Measurements from ENCODE around the gene CPA2.
"Not testable (repeated sequence)": the region's sequence is repeated elsewhere in the genome, so short reads cannot be mapped to it uniquely, and the experiment has no call there.

CPA2 gene

DNA sequence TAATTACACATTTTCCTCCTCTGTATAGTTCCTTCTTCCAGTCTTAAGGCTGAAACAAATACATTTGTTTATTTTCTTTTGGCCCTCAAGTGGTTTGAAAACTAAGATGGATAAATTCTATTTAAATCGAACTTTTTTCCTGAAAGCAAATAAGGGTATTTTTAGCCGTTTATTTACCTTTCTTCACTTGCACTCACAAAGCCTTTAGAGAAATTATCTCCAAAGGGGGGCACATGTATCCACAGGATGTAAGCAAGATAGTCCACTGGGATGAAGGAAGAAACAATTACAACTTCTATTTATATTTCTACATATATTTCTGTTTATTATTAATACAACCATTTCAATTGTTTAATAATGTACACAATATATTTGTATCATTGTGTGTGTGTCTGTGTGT, 36.5 kb downstream of the CPA2 start:
- intact Hi-C loops (cut with DNase I), result no loop called here
- no peak for DNase-seq

DNA sequence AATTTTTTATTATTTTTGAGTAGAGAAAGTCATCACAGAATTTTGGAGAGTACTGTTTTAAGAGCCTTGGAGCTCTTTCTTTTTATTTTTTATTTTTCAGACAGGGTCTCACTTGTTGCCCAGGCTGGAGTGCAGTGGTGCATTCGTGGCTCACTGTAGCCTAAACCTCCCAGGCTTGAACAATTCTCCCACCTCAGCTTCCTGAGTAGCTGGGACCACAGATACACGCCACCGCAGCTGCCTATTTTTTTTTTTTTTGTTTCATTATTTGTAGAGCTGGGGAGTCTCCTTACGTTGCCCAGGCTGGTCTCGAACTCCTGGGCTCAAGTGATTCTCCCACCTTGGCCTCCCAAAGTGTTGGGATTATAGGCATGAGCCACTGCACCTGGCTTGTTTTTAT, 36.9 kb downstream of the CPA2 start:
- intact Hi-C loops (cut with DNase I), result no loop called here
- DNase-seq, result no peak

DNA sequence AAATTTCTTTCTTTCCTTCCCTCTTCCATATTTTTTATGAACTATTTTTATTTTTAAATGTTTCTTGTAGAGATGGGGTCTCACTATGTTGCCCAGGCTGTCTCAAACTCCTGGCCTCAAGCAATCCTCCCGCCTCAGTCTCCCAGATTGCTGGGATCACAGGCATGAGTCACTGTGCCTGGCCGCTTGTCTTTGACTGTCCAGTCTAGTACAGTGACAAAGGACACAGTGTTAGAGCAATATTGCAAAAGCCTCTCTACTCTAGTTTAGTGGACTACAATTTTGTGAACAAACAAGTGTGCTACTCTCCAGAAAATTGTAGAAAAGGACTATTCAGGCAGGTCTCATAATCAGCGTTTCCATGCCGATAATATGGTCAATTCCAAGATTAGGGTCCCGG, 37.3 kb downstream of the CPA2 start:
- intact Hi-C loops (cut with DNase I), result no loop called here
- no peak for DNase-seq

DNA sequence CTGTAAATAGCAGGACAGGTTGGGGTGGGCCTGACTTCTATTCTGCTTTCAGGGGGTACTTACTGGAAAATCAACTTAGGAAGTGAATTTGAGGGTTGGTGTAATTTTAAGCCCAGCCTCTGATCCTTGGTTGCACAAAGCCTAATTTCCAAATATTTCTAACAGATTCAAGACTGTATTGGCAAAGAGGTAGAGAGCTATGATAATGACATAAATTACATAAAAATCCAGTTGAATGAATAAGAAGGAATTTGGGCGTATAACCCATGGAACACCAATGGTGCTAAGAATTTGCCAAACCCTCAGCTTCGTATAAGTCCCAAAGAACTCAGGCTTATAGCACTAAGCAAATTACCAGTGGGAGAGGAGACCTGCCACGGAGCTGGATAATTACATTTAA, 38.2 kb downstream of the CPA2 start:
- DNase-seq, result no peak
- intact Hi-C loops (cut with DNase I), result no loop called here

DNA sequence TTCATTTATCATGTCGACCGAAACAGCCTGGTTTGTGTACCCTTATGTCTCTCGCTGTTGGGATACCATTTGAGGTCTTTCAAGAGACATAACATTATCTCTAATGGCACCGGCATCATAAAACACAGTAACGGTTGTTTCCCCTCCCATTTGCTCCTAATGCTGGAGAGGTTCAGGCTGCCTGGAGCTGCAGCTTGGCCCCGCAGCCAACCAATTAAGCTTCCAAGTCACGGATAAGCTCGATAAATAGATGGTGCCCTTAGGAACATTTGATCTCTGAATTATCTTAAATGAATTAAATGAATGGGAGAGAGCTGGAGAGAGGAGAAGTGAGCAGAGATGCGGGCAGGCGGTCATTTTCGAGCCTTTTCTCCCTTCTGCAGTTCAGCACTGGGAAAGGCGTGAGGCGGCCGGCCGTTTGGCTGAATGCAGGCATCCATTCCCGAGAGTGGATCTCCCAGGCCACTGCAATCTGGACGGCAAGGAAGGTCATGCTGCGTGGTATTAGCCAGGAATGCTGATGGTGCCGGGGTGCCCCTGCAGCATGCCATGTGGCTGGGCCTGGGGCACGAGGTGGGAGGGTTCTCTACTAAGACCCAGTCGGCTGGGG, 38.9 kb downstream of the CPA2 start:
- DNase-seq, result no peak
- intact Hi-C loops (cut with DNase I), result no loop called here

DNA sequence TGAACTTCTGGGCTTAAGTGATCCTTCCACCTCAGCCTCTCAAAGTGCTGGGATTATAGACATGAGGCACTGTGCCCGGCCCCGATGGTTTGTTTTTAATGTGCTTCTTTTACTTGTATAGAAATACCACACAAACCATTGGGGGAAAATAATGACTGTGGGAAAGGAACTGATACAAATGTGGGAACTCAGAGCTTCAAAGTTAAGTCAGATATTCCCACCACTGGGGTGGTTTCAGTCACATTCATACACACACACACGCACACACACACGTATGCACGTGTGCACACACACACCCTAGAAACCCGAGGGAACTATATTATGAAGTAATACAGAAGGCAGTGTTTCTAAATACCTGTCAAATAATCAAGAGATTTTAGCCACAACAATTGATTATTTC, 43.3 kb downstream of the CPA2 start:
- intact Hi-C loops (cut with DNase I), result no loop called here
- DNase-seq, result no peak

DNA sequence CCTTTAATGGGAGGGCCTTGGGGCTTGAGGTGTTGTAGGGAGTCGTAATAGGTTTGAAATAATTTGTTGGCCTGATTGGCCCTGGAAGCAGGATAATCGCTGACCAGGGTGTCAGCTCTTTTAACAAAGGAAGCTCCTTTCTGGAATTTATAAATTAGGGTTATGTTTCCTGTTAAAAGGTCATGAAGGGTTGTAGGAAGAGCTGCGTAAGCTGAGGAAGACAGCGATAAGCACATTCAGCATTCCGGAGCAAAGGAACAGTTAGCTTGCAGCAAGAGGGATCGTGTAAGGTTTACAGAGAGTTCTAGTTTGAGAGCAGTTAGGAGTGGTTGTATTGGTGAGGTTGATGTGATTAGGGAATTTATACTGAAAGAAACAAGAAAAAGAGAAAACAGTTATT, 47.6 kb downstream of the CPA2 start:
- no peak for DNase-seq
- intact Hi-C loops (cut with DNase I), result no loop called here

DNA sequence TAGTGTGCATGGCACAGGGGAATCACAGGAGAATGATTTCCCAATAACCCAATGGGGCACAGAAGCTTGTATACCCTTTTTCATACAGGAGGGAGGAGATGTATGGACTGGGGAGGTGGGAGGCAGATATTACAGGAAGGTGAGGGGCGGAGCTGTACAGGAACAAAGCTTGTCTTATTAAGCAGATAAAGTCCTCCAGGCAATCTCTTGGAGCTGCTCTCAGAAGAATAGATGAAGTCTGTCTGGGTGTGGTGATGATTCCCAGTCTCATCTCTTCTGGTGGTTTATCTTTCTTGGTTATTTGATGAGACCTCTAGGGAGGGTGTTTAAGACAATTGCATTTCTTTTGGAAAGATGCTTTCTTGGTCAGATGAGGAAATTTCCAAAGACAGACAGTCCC, 52.9 kb downstream of the CPA2 start:
- intact Hi-C loops (cut with DNase I), result no loop called here
- DNase-seq, result no peak

DNA sequence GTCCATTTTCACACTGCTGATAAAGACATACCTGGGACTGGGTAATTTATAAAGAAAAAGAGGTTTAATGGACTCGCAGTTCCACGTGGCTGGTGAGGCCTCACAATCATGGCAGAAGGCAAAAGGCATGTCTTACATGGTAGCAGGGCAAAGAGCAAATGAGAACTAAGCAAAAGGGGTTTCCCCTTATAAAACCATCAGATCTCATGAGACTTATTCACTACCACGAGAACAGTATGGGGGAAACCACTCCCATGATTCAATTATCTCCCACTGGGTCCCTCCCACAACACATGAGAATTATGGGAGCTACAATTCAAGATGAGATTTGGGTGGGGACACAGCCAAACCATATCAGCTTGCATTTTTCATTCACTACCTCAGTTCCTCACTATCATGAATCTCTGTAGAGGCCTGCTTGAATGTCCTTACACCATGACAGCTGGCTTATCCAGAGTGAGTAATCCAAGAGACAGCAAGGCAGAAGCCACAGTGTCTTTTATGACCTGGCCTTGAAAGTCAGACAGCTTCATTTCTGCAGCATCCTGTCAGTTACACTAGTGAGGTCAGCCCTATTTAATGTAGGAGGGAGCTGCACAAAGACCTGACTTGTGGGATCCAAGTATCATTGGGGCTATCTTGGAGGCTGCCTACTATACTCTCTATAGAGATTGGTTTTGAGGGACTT, 55.0 kb downstream of the CPA2 start:
- intact Hi-C loops (cut with DNase I); DNase-seq: not testable (repeated sequence)

DNA sequence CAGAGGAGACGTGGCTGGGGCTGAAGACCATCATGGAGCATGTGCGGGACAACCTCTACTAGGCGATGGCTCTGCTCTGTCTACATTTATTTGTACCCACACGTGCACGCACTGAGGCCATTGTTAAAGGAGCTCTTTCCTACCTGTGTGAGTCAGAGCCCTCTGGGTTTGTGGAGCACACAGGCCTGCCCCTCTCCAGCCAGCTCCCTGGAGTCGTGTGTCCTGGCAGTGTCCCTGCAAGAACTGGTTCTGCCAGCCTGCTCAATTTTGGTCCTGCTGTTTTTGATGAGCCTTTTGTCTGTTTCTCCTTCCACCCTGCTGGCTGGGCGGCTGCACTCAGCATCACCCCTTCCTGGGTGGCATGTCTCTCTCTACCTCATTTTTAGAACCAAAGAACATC, 56.0 kb downstream of the CPA2 start:
- intact Hi-C loops (cut with DNase I), result no loop called here
- no peak for DNase-seq

DNA sequence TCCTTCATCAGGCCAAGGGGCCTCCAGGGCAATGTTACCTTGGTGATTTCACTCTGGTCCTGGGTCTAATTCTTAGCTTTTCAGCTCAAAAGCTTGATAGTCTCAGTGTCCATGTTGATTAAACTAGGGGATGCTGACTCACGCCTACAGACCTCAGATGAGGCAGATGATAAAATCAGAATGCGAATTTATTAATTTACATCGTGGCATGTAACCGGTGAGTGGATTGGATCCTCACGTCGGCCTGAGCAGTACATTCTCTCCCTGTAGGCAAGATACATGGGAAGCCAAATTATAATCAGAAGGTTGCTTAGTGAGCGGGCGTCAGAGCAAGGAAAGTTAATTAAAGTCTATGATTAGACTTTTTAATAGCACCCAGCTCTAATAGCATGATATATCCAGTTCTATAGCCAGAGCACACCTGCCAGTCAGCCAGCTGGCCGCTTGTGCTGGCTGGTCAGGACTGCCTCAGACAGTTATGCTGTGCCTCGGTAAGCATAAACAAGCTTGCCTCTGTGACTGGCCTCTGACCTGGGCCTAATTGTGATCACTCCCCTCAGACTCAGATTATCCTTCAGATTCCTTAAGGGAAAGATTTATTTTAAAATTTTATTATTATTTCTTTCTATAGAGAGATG, 57.8 kb downstream of the CPA2 start:
- intact Hi-C loops (cut with DNase I), result no loop called here

DNA sequence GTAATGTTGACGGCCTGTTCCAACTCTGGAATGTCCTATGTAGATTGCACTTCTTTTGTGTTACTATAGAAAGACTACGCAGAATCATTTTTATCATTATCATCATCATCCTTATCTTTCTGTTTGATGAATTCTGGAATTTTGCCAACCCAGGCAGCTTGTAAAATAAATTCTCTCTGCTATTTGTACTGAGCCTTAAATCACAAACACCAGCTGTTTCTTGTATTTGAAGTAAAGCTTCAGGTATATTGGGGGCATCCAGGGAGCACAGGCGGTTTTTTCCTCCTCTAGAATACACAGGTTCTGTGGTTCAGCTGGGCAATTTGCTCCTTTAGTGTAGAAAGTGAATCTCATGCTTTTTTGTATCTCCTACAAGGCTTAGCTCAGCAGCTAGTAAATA, 63.0 kb downstream of the CPA2 start:
- intact Hi-C loops (cut with DNase I), result no loop called here
- DNase-seq, result no peak

More for the DNA sequence above, 57.8 kb downstream of the CPA2 start:
- no peak for DNase-seq

DNA sequence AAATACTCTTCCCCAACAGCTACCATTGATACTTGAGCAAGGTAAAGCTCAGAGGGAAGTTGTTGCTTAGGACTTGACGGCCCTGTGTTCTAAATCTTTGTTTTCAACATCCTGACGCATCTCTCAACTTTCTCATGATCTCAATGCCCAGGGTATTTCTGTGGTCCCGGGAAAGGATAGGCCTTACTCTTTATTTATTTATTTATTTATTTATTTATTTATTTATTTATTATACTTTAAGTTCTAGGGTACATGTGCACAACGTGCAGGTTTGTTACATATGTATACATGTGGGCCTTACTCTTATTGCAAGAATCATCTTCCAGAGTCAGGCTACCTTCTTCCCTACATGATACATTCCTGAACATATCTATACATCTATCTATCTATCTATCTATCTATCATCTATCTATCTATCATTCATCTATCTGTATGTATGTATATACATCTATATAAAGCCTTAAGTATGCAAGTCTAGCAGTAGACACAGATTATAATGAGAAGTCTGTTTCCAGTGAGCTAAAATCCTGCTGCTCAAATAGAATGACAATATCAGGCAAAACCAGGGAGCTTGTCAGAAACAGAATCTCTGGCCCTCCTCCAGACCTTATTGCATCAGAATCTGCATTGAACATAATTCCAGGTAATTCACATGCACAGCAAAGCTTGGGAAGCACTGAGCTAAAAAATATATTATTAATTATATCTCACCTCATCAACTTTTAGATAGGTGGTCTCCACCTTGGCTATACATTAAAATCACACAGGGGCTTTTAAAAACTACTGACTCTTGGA, 65.8 kb downstream of the CPA2 start:
- DNase-seq, result no peak
- intact Hi-C loops (cut with DNase I), result no loop called here

DNA sequence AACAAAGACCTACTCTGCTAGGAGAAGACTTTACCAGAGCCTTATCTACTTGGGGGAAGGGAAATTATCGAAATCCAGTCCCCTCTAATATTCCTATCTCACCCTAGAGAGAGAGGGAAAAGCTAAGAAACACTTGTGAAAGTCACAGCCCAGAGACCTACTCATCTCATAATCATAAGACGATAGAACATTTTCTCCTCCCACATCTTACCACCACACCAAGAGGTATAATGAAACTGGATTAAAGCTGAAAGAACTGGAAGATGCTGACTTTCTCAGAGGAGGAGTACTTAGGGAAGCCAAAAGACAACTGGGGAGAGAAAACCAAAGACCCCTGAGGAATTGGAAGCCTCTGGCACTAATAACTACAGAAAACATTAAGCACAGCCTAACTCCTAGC, 67.2 kb downstream of the CPA2 start:
- intact Hi-C loops (cut with DNase I), result no loop called here
- no peak for DNase-seq

DNA sequence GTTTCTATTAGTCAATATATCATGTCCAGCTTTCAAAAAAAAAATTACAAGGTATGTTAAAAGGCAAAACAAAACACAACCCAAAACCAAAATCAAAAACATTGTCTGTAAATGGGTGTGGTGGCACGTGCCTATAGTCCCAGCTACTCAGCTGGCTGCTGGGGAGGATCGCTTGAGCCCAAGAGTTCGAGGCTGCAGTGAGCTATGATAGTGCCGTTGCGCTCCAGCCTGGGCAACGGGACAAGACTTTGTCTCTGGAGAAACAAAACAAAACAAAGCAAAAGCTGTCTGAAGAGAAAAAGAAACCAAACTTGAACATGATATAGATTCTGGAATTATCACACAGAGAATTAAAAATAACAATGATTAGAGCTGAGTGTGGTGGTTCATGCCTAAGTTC, 67.6 kb downstream of the CPA2 start:
- intact Hi-C loops (cut with DNase I), result no loop called here
- no peak for DNase-seq

DNA sequence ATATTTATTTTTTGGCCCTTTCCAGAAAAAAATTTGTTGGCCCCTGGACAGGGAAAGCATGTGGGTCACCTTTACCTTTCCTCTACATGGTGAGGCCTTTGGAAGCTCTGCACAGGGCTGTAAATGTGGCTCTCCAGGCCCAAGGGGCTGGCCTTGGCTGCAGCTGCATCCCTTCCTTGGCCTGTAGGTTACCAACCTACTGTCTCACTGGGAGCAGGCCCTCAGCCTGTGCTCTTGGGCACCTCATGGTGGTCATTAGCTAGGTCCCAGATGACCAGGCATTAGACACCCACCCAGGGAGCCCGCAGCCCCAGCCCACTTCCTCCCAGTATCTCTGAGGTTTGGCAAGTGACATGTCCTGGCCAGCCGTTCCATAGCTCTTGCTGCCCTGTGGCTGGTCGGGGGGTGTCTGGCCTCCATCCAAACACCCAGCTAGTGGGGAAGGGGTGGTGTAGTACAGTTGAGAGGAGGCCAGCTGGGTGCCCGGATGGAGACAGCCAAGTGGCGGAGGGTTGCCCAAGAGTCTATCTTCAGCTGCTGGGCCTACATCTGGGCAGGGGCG, 70.8 kb downstream of the CPA2 start:
- intact Hi-C loops (cut with DNase I), result no loop called here
- no peak for DNase-seq

DNA sequence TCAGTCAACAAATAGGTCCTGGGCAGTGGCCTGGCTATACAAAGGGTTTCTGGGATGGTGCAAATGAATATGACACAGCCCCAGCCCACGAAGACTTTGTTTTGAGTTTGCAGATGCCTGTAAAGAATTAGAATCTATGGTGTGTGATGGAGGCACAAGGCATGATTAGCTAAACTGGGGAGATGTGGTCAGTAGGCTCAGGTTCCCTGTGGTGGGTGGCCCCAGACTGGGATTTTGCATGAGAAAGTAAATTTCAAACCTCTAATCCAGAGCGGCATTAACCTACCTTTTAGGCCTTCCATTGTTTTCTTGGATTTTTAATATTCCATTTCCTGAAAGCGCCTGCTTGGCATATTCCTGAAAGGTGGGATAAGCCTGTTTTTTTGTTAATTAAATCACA, 71.6 kb downstream of the CPA2 start:
- no peak for DNase-seq
- intact Hi-C loops (cut with DNase I), result no loop called here
